HFFc6 (cell line): ENCODE results near the gene KMT5C. TPM values are rescaled to one million over a fixed set of nuclear protein-coding genes. Genes with fewer than 3 reads are reported as not detected.

Experiments
- DNase-seq: peaks from one replicate; pipeline ENCODE4 v3.0.0-alpha.2; 2018
- H3K27ac Mint-ChIP-seq: 2 replicates; pipeline ENCODE4 v1.8.0; 2020; ENCODE audit warnings: mild to moderate bottlenecking, mixed read lengths
- H3K27me3 Mint-ChIP-seq: 2 replicates; pipeline ENCODE4 v1.8.0; 2021; ENCODE audit warnings: mild to moderate bottlenecking, moderate library complexity, mixed read lengths; ENCODE audit not compliant: insufficient read depth
- H3K36me3 Mint-ChIP-seq: 2 replicates; pipeline ENCODE4 v1.8.0; 2021; ENCODE audit warnings: low read depth, mixed read lengths
- H3K4me1 Mint-ChIP-seq: 2 replicates; pipeline ENCODE4 v1.8.0; 2020; ENCODE audit warnings: low read depth, mixed read lengths
- H3K4me3 Mint-ChIP-seq: 2 replicates; pipeline ENCODE4 v1.8.0; 2020; ENCODE audit warnings: mild to moderate bottlenecking, moderate library complexity, mixed read lengths
- H3K9me3 Mint-ChIP-seq: 2 replicates; pipeline ENCODE4 v1.8.0; 2020; ENCODE audit warnings: mild to moderate bottlenecking, mixed read lengths
- total RNA-seq, 6 experiments: library from RNA; stranded (reverse); fragmentation: NEBNext Ultra II Directional; extraction: Animal tissue kit (Norgen Biotek cat#: 25700); gene quantifications; 2 replicates in 1 of 6; 3 replicates in 5 of 6; pipeline ENCODE4 v1.2.3, GENCODE V29; 2021
- TF ChIP-seq, protein P1 (sequence below): fragments of 200-600 bp; sonication (generic); IDR thresholded peaks from 2 replicates; pipeline ENCODE4 v1.5.0; 2021; ENCODE audit warnings: antibody characterized with exemption, mild to moderate bottlenecking

Gene KMT5C
- total RNA-seq, 6 experiments from 2014 or later: 3.8 to 6.2 (median 4.4) TPM

DNA sequence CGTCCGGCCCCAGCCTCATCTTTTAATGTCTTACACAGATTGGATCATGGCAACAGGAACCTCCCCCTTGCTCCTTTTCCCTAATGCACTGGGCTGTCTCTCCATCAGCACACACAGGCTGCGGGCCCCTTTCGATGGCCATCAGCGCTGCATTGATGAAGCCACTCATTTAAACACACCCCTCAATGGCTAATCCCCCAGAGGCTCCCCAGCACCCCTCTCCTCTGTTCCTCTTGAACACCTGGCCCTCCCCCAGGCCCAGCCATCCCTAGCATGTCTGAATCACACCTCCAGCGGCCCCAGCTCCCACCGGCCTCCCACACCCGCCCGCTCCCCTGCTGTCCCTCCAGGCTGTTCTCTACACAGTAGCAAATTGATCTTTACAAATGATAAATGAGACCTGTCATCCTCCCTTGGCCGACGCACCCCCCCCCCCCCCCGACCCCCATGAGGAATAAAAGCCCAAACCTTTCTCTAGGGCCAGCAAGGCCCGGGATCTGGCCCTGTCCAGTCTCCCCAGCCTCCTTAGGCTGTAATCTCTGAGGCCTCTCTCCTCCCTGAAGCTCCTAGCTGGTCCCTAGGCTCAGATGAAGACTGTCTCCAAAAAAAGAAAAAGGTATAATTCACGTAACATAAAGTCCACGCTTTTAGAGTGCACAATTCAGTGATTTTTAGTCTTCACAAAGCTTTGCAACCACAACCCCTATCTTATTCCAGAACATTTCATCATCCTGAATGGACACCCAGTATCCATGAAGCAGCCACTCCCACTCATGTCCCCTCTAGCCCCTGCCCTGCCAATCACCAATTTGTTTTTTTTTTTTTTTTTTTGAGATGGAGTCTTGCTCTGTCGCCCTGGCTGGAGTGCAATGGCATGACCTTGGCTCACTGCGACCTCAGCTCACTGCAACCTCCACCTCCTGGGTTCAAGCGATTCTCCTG is 53.4 kb downstream of the KMT5C start:
- no peak for DNase-seq
- H3K36me3 Mint-ChIP-seq: peaks cover 32% of the 10 kb centered on the region
- H3K9me3 Mint-ChIP-seq: no peaks in the 10 kb centered on the region
- H3K27ac Mint-ChIP-seq: no peak overlapping the region
- no peak overlapping the region for H3K4me3 Mint-ChIP-seq
- peaks cover 28% of the 10 kb centered on the region for H3K4me1 Mint-ChIP-seq
- H3K27me3 Mint-ChIP-seq: peaks cover 9% of the 10 kb centered on the region
- TF ChIP-seq, protein P1, sequence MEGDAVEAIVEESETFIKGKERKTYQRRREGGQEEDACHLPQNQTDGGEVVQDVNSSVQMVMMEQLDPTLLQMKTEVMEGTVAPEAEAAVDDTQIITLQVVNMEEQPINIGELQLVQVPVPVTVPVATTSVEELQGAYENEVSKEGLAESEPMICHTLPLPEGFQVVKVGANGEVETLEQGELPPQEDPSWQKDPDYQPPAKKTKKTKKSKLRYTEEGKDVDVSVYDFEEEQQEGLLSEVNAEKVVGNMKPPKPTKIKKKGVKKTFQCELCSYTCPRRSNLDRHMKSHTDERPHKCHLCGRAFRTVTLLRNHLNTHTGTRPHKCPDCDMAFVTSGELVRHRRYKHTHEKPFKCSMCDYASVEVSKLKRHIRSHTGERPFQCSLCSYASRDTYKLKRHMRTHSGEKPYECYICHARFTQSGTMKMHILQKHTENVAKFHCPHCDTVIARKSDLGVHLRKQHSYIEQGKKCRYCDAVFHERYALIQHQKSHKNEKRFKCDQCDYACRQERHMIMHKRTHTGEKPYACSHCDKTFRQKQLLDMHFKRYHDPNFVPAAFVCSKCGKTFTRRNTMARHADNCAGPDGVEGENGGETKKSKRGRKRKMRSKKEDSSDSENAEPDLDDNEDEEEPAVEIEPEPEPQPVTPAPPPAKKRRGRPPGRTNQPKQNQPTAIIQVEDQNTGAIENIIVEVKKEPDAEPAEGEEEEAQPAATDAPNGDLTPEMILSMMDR: no peak

Other genes starting within 250 kb of the KMT5C start
- gene PPP1R12C, start 222.2 kb upstream of the KMT5C start, total RNA-seq: 10 to 100 TPM; 82.7 to 96.0 (median 91.9) TPM
- 1 to 10 TPM; 4.1 to 8.8 (median 7.3) TPM for gene TNNT1, start 190.7 kb upstream of the KMT5C start, total RNA-seq
- not detected for gene TNNI3, start 182.1 kb upstream of the KMT5C start, total RNA-seq
- gene DNAAF3, start 173.3 kb upstream of the KMT5C start, total RNA-seq: 1 to 10 TPM in 1 of 6 experiments, under 1 TPM in 5; 0.20 to 1.1 (median 0.72) TPM
- gene SYT5, start 159.6 kb upstream of the KMT5C start, total RNA-seq: 1 to 10 TPM in 1 of 6 experiments, under 1 TPM in 2, not detected in 3; 0.09 to 1.2 (median 0.38) TPM
- 1 to 10 TPM in 1 of 6 experiments, under 1 TPM in 5; 0.45 to 1.0 (median 0.59) TPM for gene PTPRH, start 130.4 kb upstream of the KMT5C start, total RNA-seq
- gene TMEM86B, start 111.1 kb upstream of the KMT5C start, total RNA-seq: 1 to 10 TPM; 1.8 to 2.7 (median 2.0) TPM
- 10 to 100 TPM; 85.8 to 93.7 (median 88.9) TPM for gene PPP6R1, start 80.9 kb upstream of the KMT5C start, total RNA-seq
- 10 to 100 TPM; 37.5 to 43.1 (median 42.5) TPM for gene HSPBP1, start 59.8 kb upstream of the KMT5C start, total RNA-seq
- 10 to 100 TPM; 10.9 to 12.0 (median 11.3) TPM for gene BRSK1, start 55.9 kb upstream of the KMT5C start, total RNA-seq
- not detected for gene TMEM150B, start 14.5 kb upstream of the KMT5C start, total RNA-seq
- not detected for gene COX6B2, start 14.8 kb downstream of the KMT5C start, total RNA-seq
- gene GARIN5B, start 23.4 kb downstream of the KMT5C start, total RNA-seq: under 1 TPM in 1 of 6 experiments, not detected in 5; 0.05 TPM
- 10 to 100 TPM; 22.2 to 43.4 (median 36.1) TPM for gene IL11, start 30.6 kb downstream of the KMT5C start, total RNA-seq
- gene TMEM190, start 37.0 kb downstream of the KMT5C start, total RNA-seq: 1 to 10 TPM in 1 of 6 experiments, under 1 TPM in 2, not detected in 3; 0.33 to 1.1 (median 0.61) TPM
- gene TMEM238, start 44.4 kb downstream of the KMT5C start, total RNA-seq: 1 to 10 TPM in 2 of 6 experiments, under 1 TPM in 4; 0.26 to 2.4 (median 0.64) TPM
- gene RPL28, start 46.1 kb downstream of the KMT5C start, total RNA-seq: 1,000 to 10,000 TPM; 2,082 to 2,537 (median 2,362) TPM
- gene UBE2S, start 67.9 kb downstream of the KMT5C start, total RNA-seq: 100 to 1,000 TPM; 181 to 356 (median 309) TPM
- gene SHISA7, start 103.4 kb downstream of the KMT5C start, total RNA-seq: not detected
- gene ISOC2, start 121.8 kb downstream of the KMT5C start, total RNA-seq: 10 to 100 TPM; 60.1 to 81.4 (median 66.8) TPM
- gene C19orf85, start 124.9 kb downstream of the KMT5C start, total RNA-seq: not detected
- gene ZNF628, start 136.7 kb downstream of the KMT5C start, total RNA-seq: 10 to 100 TPM in 2 of 6 experiments, 1 to 10 TPM in 4; 8.6 to 11.3 (median 9.5) TPM
- 10 to 100 TPM; 53.3 to 72.0 (median 61.3) TPM for gene NAT14, start 145.3 kb downstream of the KMT5C start, total RNA-seq
- gene SSC5D, start 148.6 kb downstream of the KMT5C start, total RNA-seq: 10 to 100 TPM; 47.7 to 59.9 (median 51.9) TPM
- not detected for gene SBK2, start 197.3 kb downstream of the KMT5C start, total RNA-seq
- not detected for gene SBK3, start 205.7 kb downstream of the KMT5C start, total RNA-seq
- gene ZNF579, start 241.0 kb downstream of the KMT5C start, total RNA-seq: 10 to 100 TPM; 19.0 to 24.3 (median 22.0) TPM